CD4-positive, alpha-beta T cell treated with Interleukin-17A for 4 hours (primary cell): Measurements from ENCODE around the gene RIPK4.
"Not testable (repeated sequence)": the region's sequence is repeated elsewhere in the genome, so short reads cannot be mapped to it uniquely, and the experiment has no call there.

Source experiments
- DNase-seq: peaks from one replicate; pipeline ENCODE4 v3.0.0-alpha.2; 2020; ENCODE audit warnings: mixed read lengths

The RIPK4 gene

GRCh38 chr21:41733951-41734689 is 32.7 kb downstream of the RIPK4 start:
- DNase-seq: no peak

GRCh38 chr21:41731081-41731480 is 35.8 kb downstream of the RIPK4 start:
- DNase-seq: no peak

- no peak for DNase-seq
These were observed 36.5 kb downstream of the RIPK4 start for GRCh38 chr21:41730367-41730765.

GRCh38 chr21:41729701-41730366 is 37.0 kb downstream of the RIPK4 start:
- no peak for DNase-seq

GRCh38 chr21:41727784-41728763 is 38.8 kb downstream of the RIPK4 start:
- no peak for DNase-seq

- no peak for DNase-seq
These were observed 39.7 kb downstream of the RIPK4 start for GRCh38 chr21:41726970-41727783.

- no peak for DNase-seq
These were observed 40.3 kb downstream of the RIPK4 start for GRCh38 chr21:41726630-41726969.

- no peak for DNase-seq
These were observed 40.7 kb downstream of the RIPK4 start for GRCh38 chr21:41726058-41726558.

- no peak for DNase-seq
These were observed 41.3 kb downstream of the RIPK4 start for GRCh38 chr21:41725421-41726031.

- not testable (repeated sequence) for DNase-seq
These were observed 43.0 kb downstream of the RIPK4 start for GRCh38 chr21:41723835-41724234.

GRCh38 chr21:41722052-41723018 is 44.5 kb downstream of the RIPK4 start:
- DNase-seq: no peak

- no peak for DNase-seq
These were observed 46.6 kb downstream of the RIPK4 start for GRCh38 chr21:41720250-41720649.

GRCh38 chr21:41719691-41720090 is 47.2 kb downstream of the RIPK4 start:
- DNase-seq: no peak

GRCh38 chr21:41717573-41718330 is 49.1 kb downstream of the RIPK4 start:
- DNase-seq: no peak

GRCh38 chr21:41716751-41717150 is 50.1 kb downstream of the RIPK4 start:
- no peak for DNase-seq

GRCh38 chr21:41715649-41716281 is 51.1 kb downstream of the RIPK4 start:
- no peak for DNase-seq

- DNase-seq: not testable (repeated sequence)
These were observed 52.5 kb downstream of the RIPK4 start for GRCh38 chr21:41714299-41714865.

- DNase-seq: no peak
These were observed 53.2 kb downstream of the RIPK4 start for GRCh38 chr21:41713495-41714281.
